K562 (cell line): ENCODE results near the gene SDCCAG8. TPM values are rescaled to one million over a fixed set of nuclear protein-coding genes. Genes with fewer than 3 reads are reported as not detected.

Experiments
- ATAC-seq: fragments of 200-7000 bp; cut with Tn5 transposase; 3 replicates; pipeline ENCODE4 v1.9.1; 2020; ENCODE audit warnings: moderate library complexity
- BruUV-seq: library from RNA; stranded (reverse); fragments of 400-500 nt; replicated peaks from 2 replicates; lab custom pipeline; 2021; lab: Mats Ljungman, UMichigan
- CTCF ChIA-PET: fragments of 300-600 bp; formaldehyde crosslinking; extraction: SDS; loops from one replicate; lab custom pipeline; 2021; ENCODE audit warnings: low intra/inter-chr PET ratio; lab: Yijun Ruan, JAX
- POLR2A ChIA-PET: fragments of 300-600, 350-650 bp; sonication (Branson Sonifier 250); formaldehyde crosslinking; extraction: SDS; loops from one replicate; lab custom pipeline; 2021; ENCODE audit warnings: antibody characterized with exemption, inconsistent platforms; lab: Yijun Ruan, JAX
- DNase-seq, 4 experiments: peaks; one replicate each; pipeline versions ENCODE4 v3.0.0 to v3.0.0-alpha.2; 2011 to 2018; ENCODE audit warnings: low spot score in 3 of 4, mixed read lengths in 3 of 4; ENCODE audit errors: extremely low read depth in 1 of 4
- FAIRE-seq: peaks from 2 replicates; lab custom pipeline; 2011; peaks lifted over from hg19 to GRCh38; lab: Jason Lieb, UNC
- H2AFZ ChIP-seq: 2 replicates; pipeline ENCODE4 v1.6.0; 2011; ENCODE audit warnings: low read depth, low read length, control low read depth, inconsistent platforms
- H3K27ac ChIP-seq: fragments of 200-600 bp; 3 replicates; pipeline ENCODE4 v1.8.0; 2011; ENCODE audit warnings: low read depth, mild to moderate bottlenecking, control low read depth, inconsistent platforms, low read length, moderate library complexity, mixed read lengths; ENCODE audit errors: extremely low read depth
- H3K27me3 ChIP-seq, 2 experiments: fragments of 300-600 bp in 1 of 2; 2 replicates in 1 of 2; 3 replicates in 1 of 2; pipeline versions ENCODE4 v1.6.0 to v1.8.0; 2011; ENCODE audit warnings: inconsistent platforms in 2 of 2, low read length in 2 of 2, mild to moderate bottlenecking in 1 of 2, mixed read lengths in 1 of 2, moderate library complexity in 1 of 2; ENCODE audit not compliant: control insufficient read depth in 2 of 2, insufficient read depth in 2 of 2
- H3K36me3 ChIP-seq: fragments of 300-600 bp; 3 replicates; pipeline ENCODE4 v1.8.0; 2011; ENCODE audit warnings: mild to moderate bottlenecking, low read length, inconsistent platforms; ENCODE audit not compliant: control insufficient read depth, insufficient read depth
- H3K4me1 ChIP-seq, 2 experiments: fragments of 200-600 bp in 1 of 2; replicated peaks in 1 of 2; 2 replicates in 1 of 2; 3 replicates in 1 of 2; pipeline versions ENCODE4 v1.5.1 to v1.8.0; 2011; ENCODE audit warnings: inconsistent platforms in 2 of 2, low read length in 2 of 2, mild to moderate bottlenecking in 1 of 2, mixed read lengths in 1 of 2, moderate library complexity in 1 of 2; ENCODE audit not compliant: control insufficient read depth in 2 of 2, insufficient read depth in 2 of 2
- H3K4me2 ChIP-seq: 2 replicates; pipeline ENCODE4 v1.6.1; 2011; ENCODE audit warnings: low read length, control low read depth, inconsistent platforms, mixed read lengths; ENCODE audit not compliant: insufficient read depth
- H3K4me3 ChIP-seq: fragments of 200-600 bp; sonication (generic), shearing (Covaris generic); 2 replicates; pipeline ENCODE4 v1.5.1; 2016; ENCODE audit warnings: control low read depth, inconsistent platforms
- H3K79me2 ChIP-seq: fragments of 200-600 bp; 3 replicates; pipeline ENCODE4 v1.8.0; 2011; ENCODE audit warnings: low read length, inconsistent platforms; ENCODE audit not compliant: control insufficient read depth, insufficient read depth
- H3K9ac ChIP-seq, 2 experiments: 2 replicates each; pipeline versions ENCODE4 v1.6.0 to v1.6.1; 2011; ENCODE audit warnings: low read depth in 2 of 2, low read length in 2 of 2, control low read depth in 1 of 2, inconsistent platforms in 1 of 2, mild to moderate bottlenecking in 1 of 2, mixed read lengths in 1 of 2; ENCODE audit not compliant: insufficient read depth in 1 of 2
- H3K9me1 ChIP-seq: one replicate; pipeline ENCODE4 v1.6.0; 2011; ENCODE audit warnings: inconsistent platforms, mild to moderate bottlenecking, low read length, moderate library complexity; ENCODE audit not compliant: control insufficient read depth, insufficient read depth
- H3K9me3 ChIP-seq: replicated peaks from 2 replicates; pipeline ENCODE4 v1.5.1; 2011; ENCODE audit warnings: low read depth, low read length, inconsistent platforms; ENCODE audit not compliant: control insufficient read depth, insufficient read depth
- H4K20me1 ChIP-seq: replicated peaks from 2 replicates; pipeline ENCODE4 v1.6.1; 2011; ENCODE audit warnings: low read length, inconsistent platforms, mixed read lengths; ENCODE audit not compliant: control insufficient read depth, insufficient read depth
- NR2F6 ChIP-seq: fragments of 450-650 bp; formaldehyde crosslinking; IDR thresholded peaks from 2 replicates; pipeline ENCODE4 v1.4.0; 2020; ENCODE audit warnings: mild to moderate bottlenecking
- RFX1 ChIP-seq: fragments of 450-650 bp; IDR thresholded peaks from 2 replicates; pipeline ENCODE4 v1.6.1; 2016; ENCODE audit warnings: mild to moderate bottlenecking, moderate library complexity
- RFX5 ChIP-seq: IDR thresholded peaks from 2 replicates; pipeline ENCODE4 v1.6.1; 2011; ENCODE audit warnings: low read depth, mild to moderate bottlenecking, improper control_type of control experiment, low read length
- SIN3B ChIP-seq: fragments of 450-650 bp; IDR thresholded peaks from 2 replicates; pipeline ENCODE4 v1.6.1; 2017; ENCODE audit warnings: low read depth, mild to moderate bottlenecking, moderate library complexity
- SP1 ChIP-seq: sonication (generic); formaldehyde crosslinking; IDR thresholded peaks from 2 replicates; pipeline ENCODE4 v1.8.1; 2022; ENCODE audit warnings: mild to moderate bottlenecking, missing genetic modification reagents
- YBX1 ChIP-seq: fragments of 450-650 bp; IDR thresholded peaks from 2 replicates; pipeline ENCODE4 v1.7.1; 2016; ENCODE audit warnings: mild to moderate bottlenecking
- ZNF24 ChIP-seq: fragments of 450-650 bp; IDR thresholded peaks from 2 replicates; pipeline ENCODE4 v1.6.1; 2016
- ZNF263 ChIP-seq: sonication (generic); formaldehyde crosslinking; IDR thresholded peaks from 2 replicates; pipeline ENCODE4 v1.8.0; 2022; ENCODE audit warnings: mild to moderate bottlenecking, missing genetic modification reagents, borderline replicate concordance
- WGBS: fragments of 100-300 bp; shearing (Covaris generic); methylation state at CpG from one replicate; pipeline ENCODE4 v1.1.6; 2016; ENCODE audit warnings: low coverage, mixed read lengths; ENCODE audit not compliant: insufficient coverage; ENCODE audit errors: missing lambda C conversion rate; 5-methylcytosine and 5-hydroxymethylcytosine counted together
- in situ Hi-C: fragments of 300-500 bp; cut with MboI; formaldehyde crosslinking; loops from 4 replicates; pipeline ENCODE4 v1.15.0; 2018; ENCODE audit warnings: inconsistent platforms, mixed read lengths
- intact Hi-C: fragments of 100-400 bp; cut with micrococcal nuclease; formaldehyde crosslinking; loops from 2 replicates; pipeline ENCODE4 v1.14.2; 2022
- polyA plus RNA-seq, 8 experiments: library from polyadenylated mRNA; depleted of rRNA in 4 of 8; stranded (reverse) in 5 of 8; unstranded in 3 of 8; fragments of >200 nt; fragmentation: Nextera tagmentation in 2 of 8; fragmentation: Illumina TruSeq in 1 of 8; extraction: Ambion mirVana in 2 of 8; extraction: Trizol in 1 of 8; gene quantifications; 2 replicates each; pipeline versions ENCODE4 v1.2.1 to v1.2.3, GENCODE V29; 2011 to 2014; ENCODE audit warnings: inconsistent platforms in 1 of 8, missing spikeins in 1 of 8
- total RNA-seq, 7 experiments: library from RNA; depleted of rRNA in 6 of 7; stranded (reverse); fragments of >200 nt in 6 of 7; fragmentation: Illumina TruSeq in 2 of 7; extraction: Trizol in 2 of 7; gene quantifications; 2 replicates each; pipeline versions ENCODE4 v1.2.1 to v1.2.3, GENCODE V29; 2011 to 2021; ENCODE audit warnings: low replicate concordance in 1 of 7
- TF ChIP-seq, protein P1 (sequence below): fragments of 250-450 bp; sonication (Bioruptor Pico); IDR thresholded peaks from 2 replicates; pipeline ENCODE4 v1.4.0; 2020; ENCODE audit warnings: borderline replicate concordance
- TF ChIP-seq, protein P2 (sequence below), 2 experiments: fragments of 450-650 bp; IDR thresholded peaks; 2 replicates each; pipeline ENCODE4 v1.6.1; 2016
- TF ChIP-seq, protein P3 (sequence below): fragments of 250-450 bp; sonication (Bioruptor Pico); IDR thresholded peaks from 2 replicates; pipeline ENCODE4 v1.5.0; 2021

Gene SDCCAG8
- total and polyA plus RNA-seq, 9 of the 15 experiments (the other 6 are each of a cell fraction or from before 2014, with no cell fraction given): 17.9 to 36.7 (median 25.4) TPM

- no peaks in the 10 kb centered on the region for H3K27me3 ChIP-seq
- H4K20me1 ChIP-seq: no peaks in the 10 kb centered on the region
- under 1% methylated on average over 8 of the region's 8 CpGs for WGBS
- no peaks in the 10 kb centered on the region for H3K9me1 ChIP-seq
- H2AFZ ChIP-seq: peak overlapping the region; percentile 58
- peak overlapping the region; percentile 97 for H3K27ac ChIP-seq
- BruUV-seq: TSS peak; percentile 49
- H3K4me2 ChIP-seq: peak overlapping the region; percentile 90
- peak overlapping the region; percentile 83 to 89 for H3K9ac ChIP-seq
- ATAC-seq (peak; percentile 8), FAIRE-seq (no peak), DNase-seq (peak in 2 of 4 experiments; percentile 22 to 54)
- in situ Hi-C loops (no loop called here), intact Hi-C loops (no loop called here)
- peaks cover 93% of the 10 kb centered on the region for H3K79me2 ChIP-seq
- peak overlapping the region; percentile 82 for H3K4me3 ChIP-seq
- H3K36me3 ChIP-seq: peaks cover 6% of the 10 kb centered on the region; the same call in 1 of the 3 replicates
- POLR2A ChIA-PET: interaction anchor here (1.1 to 1.8 kb wide), 2 partner anchors 9 to 14 kb away, joined by 4 read pairs; no protein-coding TSS in a partner anchor
- H3K4me1 ChIP-seq: peaks cover 5 to 17% of the 10 kb centered on the region in 2 experiments; a peak in 4 of 5 replicates
- CTCF ChIA-PET: no interaction called here
- no peaks in the 10 kb centered on the region for H3K9me3 ChIP-seq
- TF ChIP-seq, protein P1, sequence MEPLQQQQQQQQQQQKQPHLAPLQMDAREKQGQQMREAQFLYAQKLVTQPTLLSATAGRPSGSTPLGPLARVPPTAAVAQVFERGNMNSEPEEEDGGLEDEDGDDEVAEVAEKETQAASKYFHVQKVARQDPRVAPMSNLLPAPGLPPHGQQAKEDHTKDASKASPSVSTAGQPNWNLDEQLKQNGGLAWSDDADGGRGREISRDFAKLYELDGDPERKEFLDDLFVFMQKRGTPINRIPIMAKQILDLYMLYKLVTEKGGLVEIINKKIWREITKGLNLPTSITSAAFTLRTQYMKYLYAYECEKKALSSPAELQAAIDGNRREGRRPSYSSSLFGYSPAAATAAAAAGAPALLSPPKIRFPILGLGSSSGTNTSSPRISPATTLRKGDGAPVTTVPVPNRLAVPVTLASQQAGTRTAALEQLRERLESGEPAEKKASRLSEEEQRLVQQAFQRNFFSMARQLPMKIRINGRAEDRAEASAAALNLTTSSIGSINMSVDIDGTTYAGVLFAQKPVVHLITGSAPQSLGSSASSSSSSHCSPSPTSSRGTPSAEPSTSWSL (CRISPR knock-in tag): no peak
- TF ChIP-seq, protein P2, sequence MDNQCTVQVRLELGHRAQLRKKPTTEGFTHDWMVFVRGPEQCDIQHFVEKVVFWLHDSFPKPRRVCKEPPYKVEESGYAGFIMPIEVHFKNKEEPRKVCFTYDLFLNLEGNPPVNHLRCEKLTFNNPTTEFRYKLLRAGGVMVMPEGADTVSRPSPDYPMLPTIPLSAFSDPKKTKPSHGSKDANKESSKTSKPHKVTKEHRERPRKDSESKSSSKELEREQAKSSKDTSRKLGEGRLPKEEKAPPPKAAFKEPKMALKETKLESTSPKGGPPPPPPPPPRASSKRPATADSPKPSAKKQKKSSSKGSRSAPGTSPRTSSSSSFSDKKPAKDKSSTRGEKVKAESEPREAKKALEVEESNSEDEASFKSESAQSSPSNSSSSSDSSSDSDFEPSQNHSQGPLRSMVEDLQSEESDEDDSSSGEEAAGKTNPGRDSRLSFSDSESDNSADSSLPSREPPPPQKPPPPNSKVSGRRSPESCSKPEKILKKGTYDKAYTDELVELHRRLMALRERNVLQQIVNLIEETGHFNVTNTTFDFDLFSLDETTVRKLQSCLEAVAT (IDR thresholded peaks at IDR 0.05): peak in 1 of 2 experiments; percentile 41; a peak in 1 of 4 replicates
- no peak for TF ChIP-seq RFX1
- no peak for TF ChIP-seq YBX1
- no peak for TF ChIP-seq SP1 (CRISPR knock-in tag)
- peak; percentile 43; the same call in 1 of the 2 replicates for TF ChIP-seq ZNF263 (CRISPR knock-in tag)
- no peak for TF ChIP-seq ZNF24
- no peak for TF ChIP-seq RFX5
- TF ChIP-seq NR2F6 (CRISPR knock-in tag): no peak
- TF ChIP-seq, protein P3, sequence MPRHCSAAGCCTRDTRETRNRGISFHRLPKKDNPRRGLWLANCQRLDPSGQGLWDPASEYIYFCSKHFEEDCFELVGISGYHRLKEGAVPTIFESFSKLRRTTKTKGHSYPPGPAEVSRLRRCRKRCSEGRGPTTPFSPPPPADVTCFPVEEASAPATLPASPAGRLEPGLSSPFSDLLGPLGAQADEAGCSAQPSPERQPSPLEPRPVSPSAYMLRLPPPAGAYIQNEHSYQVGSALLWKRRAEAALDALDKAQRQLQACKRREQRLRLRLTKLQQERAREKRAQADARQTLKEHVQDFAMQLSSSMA (CRISPR knock-in tag): 0 out of 2 replicates have a peak, but pooled peaks have one; percentile 32
- 0 out of 2 replicates have a peak, but pooled peaks have one; percentile 11 for TF ChIP-seq SIN3B
These were observed 2.5 kb upstream of the SDCCAG8 start for GRCh38 chr1:243253211-243253925.
